ENCODE results near the gene SDK1.
A peak's percentile ranks its signal among the peaks of the same experiment; 100 is the strongest.
"Not testable (repeated sequence)": the region's sequence is repeated elsewhere in the genome, so short reads cannot be mapped to it uniquely, and the experiment has no call there.

Gene SDK1

DNA sequence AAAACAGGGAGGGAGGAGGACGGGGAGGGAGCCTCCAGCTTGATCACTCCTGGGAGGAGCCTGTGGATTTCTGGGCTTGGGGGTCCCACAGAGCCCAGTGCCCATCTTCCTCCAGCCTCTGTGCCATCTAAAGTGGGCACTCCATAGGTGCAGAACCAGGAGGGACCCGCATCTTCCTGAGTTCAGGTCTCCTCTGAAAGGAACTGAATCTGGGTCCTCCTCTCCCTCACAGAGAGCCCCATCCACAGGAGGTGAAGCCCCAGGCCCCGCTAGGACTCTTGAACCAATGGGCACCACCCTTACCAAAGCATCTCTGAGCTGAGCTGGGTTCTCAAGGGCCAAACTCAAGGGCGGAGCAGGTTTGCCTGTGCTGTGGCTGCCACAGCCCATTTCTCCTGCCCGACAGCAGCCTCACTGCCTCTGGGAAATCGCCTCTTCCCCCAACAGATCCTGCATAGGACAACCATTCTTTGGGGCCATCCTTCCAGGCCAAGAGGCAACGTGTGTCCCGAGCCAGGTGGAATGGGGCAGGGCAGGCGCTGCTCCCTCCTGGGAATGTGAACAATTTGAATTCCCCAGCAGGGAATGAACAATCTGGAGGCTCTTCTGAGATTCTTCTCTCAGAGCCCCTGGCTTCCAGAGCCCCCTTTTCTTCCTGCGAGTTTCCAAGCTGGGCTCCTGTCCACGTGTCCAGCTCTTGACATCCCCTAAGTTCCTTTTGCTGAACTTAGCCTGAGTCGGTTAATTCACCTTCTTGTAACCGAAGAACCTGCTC, 970.1 kb downstream of the SDK1 start:
- DNase-seq = no peak

DNA sequence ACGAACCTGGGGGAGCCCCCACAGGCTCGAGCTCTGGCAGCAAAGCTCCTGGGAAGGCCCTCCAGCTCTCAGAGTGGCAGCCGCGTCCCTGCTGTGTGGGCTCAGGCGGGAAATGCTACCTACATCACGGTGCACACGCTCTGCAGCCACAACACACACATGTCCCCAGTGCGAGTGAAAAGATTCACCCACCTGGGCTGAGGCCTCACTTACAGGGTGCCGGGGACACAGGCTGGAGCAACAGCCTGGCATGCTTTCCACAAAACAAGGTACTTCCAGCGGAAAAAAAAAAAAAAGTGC, 970.6 kb downstream of the SDK1 start:
- DNase-seq = no peak

DNA sequence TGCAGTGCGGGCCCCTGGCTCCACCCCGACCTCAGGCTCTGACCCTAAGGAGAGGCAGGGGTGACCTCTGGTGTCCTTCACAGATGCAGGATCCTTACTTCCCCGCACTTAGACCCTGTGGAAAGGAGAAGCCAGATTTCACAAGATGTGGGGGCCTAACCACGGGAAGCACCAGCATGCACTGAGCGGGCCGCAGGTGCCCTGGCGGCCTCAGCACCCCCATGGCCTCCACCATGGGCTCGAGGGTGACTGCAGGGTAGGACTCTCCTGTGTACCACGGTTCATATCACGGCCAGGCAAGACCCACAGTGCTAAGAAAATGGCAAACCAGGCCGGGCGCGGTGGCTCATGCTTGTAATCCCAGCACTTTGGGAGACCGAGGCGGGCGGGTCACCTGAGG, 971.1 kb downstream of the SDK1 start:
- no peak for DNase-seq

- no peak for DNase-seq
Observed at GRCh38 chr7:4273566-4274230, 972.6 kb downstream of the SDK1 start.

- DNase-seq = no peak
Observed at GRCh38 chr7:4274286-4274685, 973.2 kb downstream of the SDK1 start.

GRCh38 chr7:4277936-4278335, 976.9 kb downstream of the SDK1 start:
- DNase-seq = no peak

GRCh38 chr7:4279216-4279615, 978.2 kb downstream of the SDK1 start:
- no peak for DNase-seq

DNA sequence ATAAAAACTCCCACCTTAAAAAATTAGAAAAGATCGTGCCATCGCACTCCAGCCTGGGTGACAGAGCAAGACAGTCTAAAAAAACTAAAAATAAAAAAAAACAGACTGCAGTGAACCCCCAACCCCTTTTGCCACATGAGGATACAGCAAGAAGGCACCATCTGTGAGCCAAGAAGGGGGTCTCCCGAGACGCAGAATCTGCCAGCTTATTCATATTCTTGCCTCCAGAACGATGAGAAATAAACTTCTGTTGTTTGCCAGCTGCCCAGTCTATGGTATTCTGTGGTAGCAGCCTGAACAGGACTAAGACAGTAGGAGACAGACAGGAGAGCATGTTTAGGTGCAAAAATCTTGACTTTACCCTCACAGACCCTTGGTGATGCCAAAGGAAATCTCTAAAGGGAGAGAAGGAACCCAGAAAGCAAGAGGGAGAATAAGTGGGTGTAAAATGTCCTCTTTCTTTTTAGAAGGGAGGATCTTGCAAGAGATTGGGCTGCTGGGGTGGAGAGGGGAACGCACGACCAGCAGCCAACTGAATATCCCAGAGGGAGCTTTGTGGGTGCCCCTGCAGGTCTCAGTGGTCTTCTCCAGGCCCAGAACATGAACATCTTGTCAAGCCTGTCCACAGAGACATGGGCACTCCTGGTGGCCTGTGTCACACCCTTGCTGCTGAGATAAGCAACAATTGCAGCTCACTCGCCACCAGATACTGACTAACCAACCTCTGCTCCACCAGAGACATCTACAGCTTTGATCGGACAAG, 980.4 kb downstream of the SDK1 start:
- no peak for DNase-seq

DNA sequence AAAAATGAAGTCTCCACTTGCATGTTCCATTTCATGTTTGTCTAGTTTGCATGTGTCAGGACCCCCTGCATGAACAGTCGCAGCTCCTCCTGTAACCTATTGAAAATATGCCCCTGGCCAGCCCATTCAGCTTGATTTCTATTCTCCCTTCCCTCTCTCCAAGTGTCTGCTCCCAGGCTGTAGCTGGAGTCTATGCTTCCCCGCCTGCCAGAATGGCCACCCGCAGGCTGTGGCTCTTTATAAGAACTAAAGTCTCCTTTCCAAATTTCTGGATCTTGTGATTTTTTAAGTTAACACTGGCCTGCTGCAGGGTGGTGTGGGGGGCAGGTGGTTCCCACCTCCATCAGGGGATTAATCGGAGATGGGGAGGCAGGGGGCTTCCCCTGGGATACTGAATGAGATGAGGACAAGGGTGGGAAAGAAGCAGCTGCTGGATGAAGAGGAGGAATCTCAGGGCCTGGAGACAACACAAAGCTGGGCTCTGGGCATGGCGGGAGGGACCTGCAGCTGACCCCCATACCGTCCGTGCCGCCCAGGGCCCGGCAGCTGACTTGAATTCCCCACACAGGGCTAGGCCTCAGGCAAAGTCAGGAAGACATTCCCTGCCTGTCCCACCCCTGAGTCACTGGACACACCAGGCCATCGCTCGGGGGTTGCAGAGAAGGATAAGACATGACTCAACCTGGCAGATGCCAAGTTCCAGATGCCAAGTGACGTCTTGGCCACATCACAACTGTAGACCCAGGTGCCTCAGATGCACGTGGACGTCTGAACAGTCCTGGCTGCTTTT, 981.6 kb downstream of the SDK1 start:
- DNase-seq = no peak

- no peak for DNase-seq
Observed at GRCh38 chr7:4286351-4286750, 985.3 kb downstream of the SDK1 start.

DNA sequence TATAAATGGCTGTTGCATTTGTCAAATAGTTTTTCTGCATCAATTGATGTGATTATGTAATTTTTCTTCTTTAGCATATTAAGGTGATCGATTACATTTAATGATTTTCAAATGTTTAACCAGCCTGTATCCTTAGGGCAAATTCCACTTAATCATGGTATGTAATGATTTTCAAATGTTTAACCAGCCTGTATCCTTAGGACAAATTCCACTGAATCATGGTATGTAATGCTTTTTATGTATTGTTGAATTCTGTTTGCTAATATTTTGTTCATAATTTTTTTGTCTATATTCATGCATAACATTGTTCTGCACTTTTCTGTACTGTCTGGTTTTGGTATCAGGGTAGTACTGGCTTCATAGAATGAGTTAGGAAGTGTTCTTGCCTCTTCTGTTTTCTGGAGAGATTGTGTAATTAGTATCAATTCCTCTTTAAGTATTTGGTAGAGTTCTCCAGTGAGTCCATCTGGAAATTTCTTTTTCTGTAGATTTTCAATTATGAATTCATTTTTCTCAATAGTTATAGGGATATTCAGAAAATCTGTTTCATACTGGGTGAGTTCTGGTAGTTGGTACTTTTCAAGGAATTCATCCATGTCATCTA, 987.8 kb downstream of the SDK1 start:
- DNase-seq = no peak

DNA sequence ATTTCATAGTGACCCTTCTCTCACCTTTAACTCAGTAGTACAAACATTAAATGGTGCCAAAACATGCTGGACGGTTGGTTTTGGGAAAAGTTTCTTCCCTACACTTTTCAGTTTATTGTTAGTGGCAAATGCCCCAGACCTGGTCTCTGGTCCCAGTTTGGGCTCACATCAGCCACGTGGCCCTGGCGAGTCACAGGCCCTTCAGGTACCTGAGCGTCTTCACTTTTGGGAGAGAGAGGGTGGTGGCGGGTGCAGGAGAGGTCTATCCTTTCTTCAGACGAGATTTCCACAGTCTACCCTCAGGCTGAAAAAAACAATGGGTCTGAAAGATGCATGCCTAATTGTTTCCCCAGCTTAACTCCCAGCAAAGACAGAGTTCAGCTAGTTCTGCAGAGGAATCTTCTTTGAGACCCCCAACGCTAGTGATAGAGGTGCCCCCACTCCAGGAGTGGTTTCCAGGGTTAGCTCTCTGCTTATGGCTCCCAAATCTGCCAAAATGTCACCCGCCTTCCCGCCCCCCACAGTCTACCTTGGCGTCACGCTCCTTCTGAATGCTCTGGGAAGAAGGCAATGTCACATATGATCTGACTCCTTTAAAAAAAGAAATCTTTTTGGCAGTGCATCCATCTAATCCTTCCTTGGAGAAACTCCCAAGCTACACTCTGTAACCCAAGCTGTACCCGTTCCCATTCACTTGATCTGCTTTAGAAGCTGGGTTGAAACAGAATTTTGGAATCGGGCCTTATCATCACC, 996.3 kb downstream of the SDK1 start:
- no peak for DNase-seq

GRCh38 chr7:4297918-4298219, 996.8 kb downstream of the SDK1 start:
- no peak for DNase-seq

DNA sequence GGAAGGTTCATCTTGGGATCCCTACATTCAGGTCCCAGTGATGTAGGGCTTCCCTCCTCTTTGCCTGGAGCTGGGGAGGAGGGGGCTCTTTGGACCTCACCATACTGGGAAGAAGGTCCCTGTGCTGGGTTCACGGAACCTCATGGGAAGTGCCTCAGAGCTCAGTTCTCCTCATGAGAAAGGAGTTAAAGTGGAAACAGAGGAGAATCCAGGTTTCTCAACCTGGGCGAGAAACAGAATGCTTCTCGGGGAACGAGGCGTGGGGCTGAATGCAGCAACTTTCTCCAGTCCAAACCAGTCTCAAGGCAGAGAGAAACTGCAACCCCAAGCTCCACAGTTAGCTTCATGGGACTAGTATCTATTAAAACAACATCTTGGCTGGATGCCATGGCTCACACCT, 998.4 kb downstream of the SDK1 start:
- DNase-seq = no peak

GRCh38 chr7:4302203-4302905, 1001.3 kb downstream of the SDK1 start:
- DNase-seq = no peak

- DNase-seq = peak; percentile 1
Observed at GRCh38 chr7:4307316-4308204, 1006.5 kb downstream of the SDK1 start.

DNA sequence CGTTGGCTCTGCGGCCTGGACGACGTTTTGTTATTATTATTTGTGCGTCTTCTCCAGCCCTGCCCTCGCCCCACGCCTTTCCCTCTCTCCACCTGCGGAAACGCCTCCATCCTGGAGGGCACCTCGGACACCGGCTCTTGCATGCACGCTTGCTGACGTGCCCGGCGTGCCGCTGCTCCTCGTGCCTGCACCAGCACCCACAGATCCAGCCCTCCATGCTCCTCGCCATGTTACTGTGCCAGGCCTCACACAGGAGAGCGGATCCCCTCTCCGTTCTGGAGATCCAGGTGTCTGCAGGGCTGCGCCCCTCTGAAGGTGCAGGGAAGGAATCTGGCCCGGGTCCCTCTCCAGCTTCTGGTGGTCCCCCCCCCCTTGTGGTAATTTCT, 1007.1 kb downstream of the SDK1 start:
- no peak for DNase-seq

DNA sequence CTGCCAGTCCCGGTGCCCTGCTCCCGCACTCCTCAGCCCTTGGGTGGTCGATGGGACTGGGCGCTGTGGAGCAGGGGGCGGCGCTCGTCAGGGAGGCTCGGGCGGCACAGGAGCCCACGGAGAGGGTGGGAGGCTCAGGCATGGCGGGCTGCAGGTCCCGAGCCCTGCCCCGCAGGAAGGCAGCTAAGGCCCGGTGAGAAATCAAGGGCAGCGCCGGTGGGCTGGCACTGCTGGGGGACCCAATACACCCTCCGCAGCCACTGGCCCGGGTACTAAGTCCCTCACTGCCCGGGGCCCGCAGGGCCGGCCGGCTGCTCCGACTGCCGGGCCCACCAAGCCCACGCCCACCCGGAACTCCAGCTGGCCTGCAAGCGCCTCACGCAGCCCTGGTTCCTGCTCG, 1012.9 kb downstream of the SDK1 start:
- DNase-seq = not testable (repeated sequence)

- not testable (repeated sequence) for DNase-seq
Observed at GRCh38 chr7:4314316-4314715, 1013.3 kb downstream of the SDK1 start.
